Caco-2 (cell line): ENCODE results near the gene PRLHR. TPM values are rescaled to one million over a fixed set of nuclear protein-coding genes. Genes with fewer than 3 reads are reported as not detected.

Experiments
- BruUV-seq: library from RNA; stranded (reverse); fragments of 400-500 nt; replicated peaks from 2 replicates; lab custom pipeline; 2021; lab: Mats Ljungman, UMichigan
- CTCF ChIA-PET: fragments of 300-600 bp; sonication (Branson Sonifier 250); formaldehyde crosslinking; loops from one replicate; lab custom pipeline; 2022; ENCODE audit warnings: antibody characterized with exemption; lab: Charles Lee
- POLR2A ChIA-PET: fragments of 300-600 bp; sonication (Branson Sonifier 250); formaldehyde crosslinking; loops from one replicate; lab custom pipeline; 2022; ENCODE audit warnings: antibody characterized with exemption; lab: Charles Lee
- DNase-seq, 2 experiments: peaks; one replicate each; pipeline versions ENCODE4 v3.0.0 to v3.0.0-alpha.2; 2020 to 2022
- H3K27me3 ChIP-seq: replicated peaks from 2 replicates; pipeline ENCODE4 v1.6.0; 2011; ENCODE audit warnings: low read length; ENCODE audit not compliant: control insufficient read depth, insufficient read depth
- H3K36me3 ChIP-seq: 2 replicates; pipeline ENCODE4 v1.5.1; 2011; ENCODE audit warnings: low read length; ENCODE audit not compliant: control insufficient read depth, insufficient read depth
- H3K4me1 ChIP-seq: fragments of 250-450 bp; sonication (Bioruptor Pico); 2 replicates; pipeline ENCODE4 v1.5.1; 2020; ENCODE audit warnings: mild to moderate bottlenecking
- H3K4me3 ChIP-seq: 2 replicates; pipeline ENCODE4 v1.5.1; 2011; ENCODE audit warnings: low read depth, mild to moderate bottlenecking, control low read depth, low read length
- H3K9me3 ChIP-seq: fragments of 250-450 bp; sonication (Bioruptor Pico); 2 replicates; pipeline ENCODE4 v1.5.1; 2020; ENCODE audit warnings: mild to moderate bottlenecking, moderate library complexity
- H3K27ac Mint-ChIP-seq: one replicate; pipeline ENCODE4 v1.8.0; 2022; ENCODE audit warnings: mixed read lengths; ENCODE audit not compliant: unreplicated experiment
- H3K27me3 Mint-ChIP-seq: one replicate; pipeline ENCODE4 v1.8.0; 2022; ENCODE audit warnings: mixed read lengths; ENCODE audit not compliant: insufficient read depth, unreplicated experiment
- H3K36me3 Mint-ChIP-seq: one replicate; pipeline ENCODE4 v1.8.0; 2022; ENCODE audit warnings: mild to moderate bottlenecking, mixed read lengths; ENCODE audit not compliant: insufficient read depth, unreplicated experiment
- H3K4me1 Mint-ChIP-seq: one replicate; pipeline ENCODE4 v1.8.0; 2022; ENCODE audit warnings: low read depth, mixed read lengths; ENCODE audit not compliant: unreplicated experiment
- H3K4me3 Mint-ChIP-seq: one replicate; pipeline ENCODE4 v1.8.0; 2022; ENCODE audit warnings: mild to moderate bottlenecking, moderate library complexity, mixed read lengths; ENCODE audit not compliant: unreplicated experiment
- H3K9me3 Mint-ChIP-seq: one replicate; pipeline ENCODE4 v1.8.0; 2022; ENCODE audit warnings: mixed read lengths; ENCODE audit not compliant: unreplicated experiment
- intact Hi-C: fragments of 100-400 bp; cut with micrococcal nuclease; formaldehyde crosslinking; loops from one replicate; pipeline ENCODE4 v1.10.0; 2022; ENCODE audit not compliant: unreplicated experiment
- total RNA-seq: library from RNA; stranded (reverse); gene quantifications from 2 replicates; pipeline ENCODE4 v1.2.3, GENCODE V29; 2022
- TF ChIP-seq, protein P1 (sequence below), 2 experiments: fragments of 200-600 bp in 1 of 2; IDR thresholded peaks; 1 replicate in 1 of 2; 2 replicates in 1 of 2; pipeline versions ENCODE4 v1.5.1 to v1.8.0; 2011 to 2022; ENCODE audit warnings: antibody characterized with exemption in 1 of 2, control low read depth in 1 of 2, inconsistent platforms in 1 of 2, low read depth in 1 of 2, low read length in 1 of 2, mild to moderate bottlenecking in 1 of 2, moderate library complexity in 1 of 2; ENCODE audit not compliant: insufficient read depth in 1 of 2, severe bottlenecking in 1 of 2, unreplicated experiment in 1 of 2

The PRLHR gene
- total RNA-seq, 1 experiment from 2014 or later = not detected

- no TSS peak for BruUV-seq
- ChIA-PET CTCF (no interaction called here), POLR2A (no interaction called here)
- DNase-seq = no peak
- TF ChIP-seq, protein P1, sequence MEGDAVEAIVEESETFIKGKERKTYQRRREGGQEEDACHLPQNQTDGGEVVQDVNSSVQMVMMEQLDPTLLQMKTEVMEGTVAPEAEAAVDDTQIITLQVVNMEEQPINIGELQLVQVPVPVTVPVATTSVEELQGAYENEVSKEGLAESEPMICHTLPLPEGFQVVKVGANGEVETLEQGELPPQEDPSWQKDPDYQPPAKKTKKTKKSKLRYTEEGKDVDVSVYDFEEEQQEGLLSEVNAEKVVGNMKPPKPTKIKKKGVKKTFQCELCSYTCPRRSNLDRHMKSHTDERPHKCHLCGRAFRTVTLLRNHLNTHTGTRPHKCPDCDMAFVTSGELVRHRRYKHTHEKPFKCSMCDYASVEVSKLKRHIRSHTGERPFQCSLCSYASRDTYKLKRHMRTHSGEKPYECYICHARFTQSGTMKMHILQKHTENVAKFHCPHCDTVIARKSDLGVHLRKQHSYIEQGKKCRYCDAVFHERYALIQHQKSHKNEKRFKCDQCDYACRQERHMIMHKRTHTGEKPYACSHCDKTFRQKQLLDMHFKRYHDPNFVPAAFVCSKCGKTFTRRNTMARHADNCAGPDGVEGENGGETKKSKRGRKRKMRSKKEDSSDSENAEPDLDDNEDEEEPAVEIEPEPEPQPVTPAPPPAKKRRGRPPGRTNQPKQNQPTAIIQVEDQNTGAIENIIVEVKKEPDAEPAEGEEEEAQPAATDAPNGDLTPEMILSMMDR (IDR thresholded peaks at IDR 0.05; ENCODE audit: insufficient read depth in 1 of 2, low read depth in 1 of 2, low read length in 1 of 2, severe bottlenecking in 1 of 2, unreplicated experiment in 1 of 2) = no peak
- Mint-ChIP-seq H3K27me3 (no peaks in the 10 kb centered on the region), H3K4me1 (no peaks in the 10 kb centered on the region), H3K9me3 (no peaks in the 10 kb centered on the region), H3K36me3 (no peaks in the 10 kb centered on the region), H3K4me3 (no peak overlapping the region), H3K27ac (no peak overlapping the region)
- Histone ChIP-seq H3K9me3 (0 out of 2 replicates have a peak, but pooled peaks cover 10% of the 10 kb centered on the region), H3K4me3 (no peak overlapping the region), H3K36me3 (no peaks in the 10 kb centered on the region), H3K4me1 (no peaks in the 10 kb centered on the region), H3K27me3 (no peaks in the 10 kb centered on the region)
- intact Hi-C loops = no loop called here
Observed at GRCh38 chr10:118581340-118581739, 14.1 kb downstream of the PRLHR start.

GRCh38 chr10:118580702-118581101, 14.7 kb downstream of the PRLHR start:
- Mint-ChIP-seq H3K27ac (no peak overlapping the region), H3K4me1 (no peaks in the 10 kb centered on the region), H3K36me3 (no peaks in the 10 kb centered on the region), H3K9me3 (no peaks in the 10 kb centered on the region), H3K27me3 (no peaks in the 10 kb centered on the region), H3K4me3 (no peak overlapping the region)
- no peaks in the 10 kb centered on the region for H3K36me3 ChIP-seq
- CTCF ChIA-PET = no interaction called here
- POLR2A ChIA-PET = no interaction called here
- H3K9me3 ChIP-seq = 0 out of 2 replicates have a peak, but pooled peaks cover 10% of the 10 kb centered on the region
- intact Hi-C loops = no loop called here
- BruUV-seq = no TSS peak
- no peaks in the 10 kb centered on the region for H3K27me3 ChIP-seq
- DNase-seq = no peak
- TF ChIP-seq, protein P1 (IDR thresholded peaks at IDR 0.05; ENCODE audit: insufficient read depth in 1 of 2, low read depth in 1 of 2, low read length in 1 of 2, severe bottlenecking in 1 of 2, unreplicated experiment in 1 of 2) = no peak
- H3K4me1 ChIP-seq = no peaks in the 10 kb centered on the region
- no peak overlapping the region for H3K4me3 ChIP-seq

GRCh38 chr10:118573512-118573911, 21.9 kb downstream of the PRLHR start:
- H3K36me3 Mint-ChIP-seq = no peaks in the 10 kb centered on the region
- H3K4me1 Mint-ChIP-seq = no peaks in the 10 kb centered on the region
- peaks cover 4% of the 10 kb centered on the region for H3K27me3 Mint-ChIP-seq
- no TSS peak for BruUV-seq
- intact Hi-C loops = no loop called here
- H3K4me3 ChIP-seq = no peak overlapping the region
- H3K27ac Mint-ChIP-seq = no peak overlapping the region
- no peak for DNase-seq
- no peaks in the 10 kb centered on the region for H3K4me1 ChIP-seq
- TF ChIP-seq, protein P1 (IDR thresholded peaks at IDR 0.05; ENCODE audit: insufficient read depth in 1 of 2, low read depth in 1 of 2, low read length in 1 of 2, severe bottlenecking in 1 of 2, unreplicated experiment in 1 of 2) = no peak
- ChIA-PET POLR2A (no interaction called here), CTCF (no interaction called here)
- no peak overlapping the region for H3K4me3 Mint-ChIP-seq
- H3K9me3 Mint-ChIP-seq = no peaks in the 10 kb centered on the region
- no peaks in the 10 kb centered on the region for H3K36me3 ChIP-seq
- H3K9me3 ChIP-seq = no peaks in the 10 kb centered on the region
- no peaks in the 10 kb centered on the region for H3K27me3 ChIP-seq
